Measurements from ENCODE around the gene ASXL3. TPM values are rescaled to one million over a fixed set of nuclear protein-coding genes. Genes with fewer than 3 reads are reported as not detected.

Gene ASXL3
- total and polyA plus RNA-seq, 9 of the 15 experiments (the other 6 are each of a cell fraction or from before 2014, with no cell fraction given) = not detected

DNA sequence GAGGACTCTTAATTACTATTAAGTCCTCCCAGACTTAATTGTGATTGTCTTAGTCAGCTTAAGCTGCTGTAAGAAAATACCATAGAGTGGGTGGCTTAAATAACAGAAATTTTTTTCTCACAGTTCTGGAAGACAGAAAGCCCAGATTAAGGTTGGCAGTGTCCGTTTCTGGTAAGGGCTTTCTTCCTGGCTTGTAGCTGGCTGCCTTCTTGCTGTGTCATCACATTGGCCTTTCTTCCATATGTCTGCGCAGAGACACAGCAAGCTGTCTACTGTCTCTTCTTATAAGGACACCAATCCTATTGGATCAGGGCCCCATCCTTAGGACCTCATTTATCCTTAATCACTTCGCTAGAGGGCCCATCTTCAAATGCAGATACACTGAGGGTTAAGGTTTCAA is 38.5 kb downstream of the ASXL3 start (continued):
- no peak for TF ChIP-seq ZNF785 (CRISPR knock-in tag; IDR thresholded peaks at IDR 0.05)
- no peak for TF ChIP-seq HNRNPLL (IDR thresholded peaks at IDR 0.05; ENCODE audit: low read depth, low read length, poor library complexity, severe bottlenecking)
- no peak for TF ChIP-seq RBM14 (IDR thresholded peaks at IDR 0.05; ENCODE audit: borderline replicate concordance, insufficient read depth, low read depth, low read length)
- no peak for TF ChIP-seq PRPF4 (IDR thresholded peaks at IDR 0.05; ENCODE audit: insufficient read depth, low read depth, low read length, poor library complexity, severe bottlenecking)

DNA sequence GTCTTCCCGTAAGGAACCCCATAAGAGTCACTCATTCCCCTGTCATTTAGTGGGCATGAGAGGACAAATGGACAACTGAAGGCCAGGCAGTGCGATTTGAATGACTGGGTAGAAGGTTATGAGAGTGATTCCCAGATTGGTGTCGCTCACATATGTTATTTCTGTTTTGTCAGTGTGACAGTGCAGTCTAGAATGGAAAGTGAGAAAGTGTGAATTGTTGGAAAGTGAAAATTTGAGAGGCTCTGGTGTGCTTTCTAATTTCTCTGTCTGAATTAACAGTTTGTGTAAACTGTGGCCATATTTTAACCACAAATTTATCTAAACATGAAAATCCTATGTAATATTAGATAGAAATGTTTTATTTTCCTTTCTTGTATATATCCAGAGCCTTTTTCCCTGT is 49.1 kb downstream of the ASXL3 start:
- 0% methylated on average over 3 of the region's 3 CpGs for WGBS (ENCODE audit: insufficient coverage, low coverage, missing lambda C conversion rate)
- ChIA-PET CTCF (ENCODE audit: low intra/inter-chr PET ratio) (no interaction called here), POLR2A (no interaction called here)
- no peak overlapping the region for H3K4me3 ChIP-seq
- intact Hi-C loops (cut with micrococcal nuclease) (no loop called here), in situ Hi-C loops (cut with MboI) (no loop called here)
- FAIRE-seq (no peak), DNase-seq (ENCODE audit: extremely low read depth in 1 of 4, low spot score in 3 of 4) (no peak), ATAC-seq (no peak)
- H3K4me2 ChIP-seq (ENCODE audit: insufficient read depth, low read length) = no peak overlapping the region
- no peaks in the 10 kb centered on the region for H3K9me3 ChIP-seq (replicated peaks; ENCODE audit: control insufficient read depth, insufficient read depth, low read depth, low read length)
- H3K79me2 ChIP-seq (ENCODE audit: control insufficient read depth, insufficient read depth, low read length) = no peaks in the 10 kb centered on the region
- no peaks in the 10 kb centered on the region for H3K27me3 ChIP-seq (ENCODE audit: control insufficient read depth in 2 of 2, insufficient read depth in 2 of 2, low read length in 2 of 2)
- H4K20me1 ChIP-seq (replicated peaks; ENCODE audit: control insufficient read depth, insufficient read depth, low read length) = no peaks in the 10 kb centered on the region
- H2AFZ ChIP-seq (ENCODE audit: low read depth, low read length) = no peak overlapping the region
- no peak overlapping the region for H3K27ac ChIP-seq (ENCODE audit: extremely low read depth, low read depth, low read length)
- BruUV-seq (replicated peaks) = no TSS peak
- H3K9ac ChIP-seq (ENCODE audit: insufficient read depth in 1 of 2, low read depth in 2 of 2, low read length in 2 of 2) = no peak overlapping the region
- H3K4me1 ChIP-seq (replicated peaks in 1 of 2; ENCODE audit: control insufficient read depth in 2 of 2, insufficient read depth in 2 of 2, low read length in 2 of 2) = no peaks in the 10 kb centered on the region
- no peaks in the 10 kb centered on the region for H3K36me3 ChIP-seq (ENCODE audit: control insufficient read depth, insufficient read depth, low read length)
- no peaks in the 10 kb centered on the region for H3K9me1 ChIP-seq (ENCODE audit: control insufficient read depth, insufficient read depth, low read length)
- TF ChIP-seq NUFIP1 (IDR thresholded peaks at IDR 0.05; ENCODE audit: partially characterized antibody) (no peak), ZNF121 (CRISPR knock-in tag; conservative IDR thresholded peaks at IDR 0.05) (no peak), ZNF77 (CRISPR knock-in tag; IDR thresholded peaks at IDR 0.05) (no peak), ZNF830 (CRISPR knock-in tag; IDR thresholded peaks at IDR 0.05) (no peak), SAFB2 (IDR thresholded peaks at IDR 0.05; ENCODE audit: borderline replicate concordance, low read depth, low read length, severe bottlenecking) (no peak), ZBTB26 (CRISPR knock-in tag; IDR thresholded peaks at IDR 0.05) (no peak), MEIS2 (IDR thresholded peaks at IDR 0.05; ENCODE audit: partially characterized antibody) (no peak), KLF6 (CRISPR knock-in tag; IDR thresholded peaks at IDR 0.05; ENCODE audit: borderline replicate concordance) (no peak)

Measured in K562 (cell line).